GM18498 (cell line): ENCODE results near the gene TAF4B.
"Not testable (repeated sequence)": the region's sequence is repeated elsewhere in the genome, so short reads cannot be mapped to it uniquely, and the experiment has no call there.

ENCODE experiments used
- ATAC-seq: cut with Tn5 transposase; IDR thresholded peaks from one replicate; pipeline ENCODE4 v1.9.1; 2021; ENCODE audit warnings: mild to moderate bottlenecking, moderate library complexity; ENCODE audit not compliant: unreplicated experiment

TAF4B gene

DNA sequence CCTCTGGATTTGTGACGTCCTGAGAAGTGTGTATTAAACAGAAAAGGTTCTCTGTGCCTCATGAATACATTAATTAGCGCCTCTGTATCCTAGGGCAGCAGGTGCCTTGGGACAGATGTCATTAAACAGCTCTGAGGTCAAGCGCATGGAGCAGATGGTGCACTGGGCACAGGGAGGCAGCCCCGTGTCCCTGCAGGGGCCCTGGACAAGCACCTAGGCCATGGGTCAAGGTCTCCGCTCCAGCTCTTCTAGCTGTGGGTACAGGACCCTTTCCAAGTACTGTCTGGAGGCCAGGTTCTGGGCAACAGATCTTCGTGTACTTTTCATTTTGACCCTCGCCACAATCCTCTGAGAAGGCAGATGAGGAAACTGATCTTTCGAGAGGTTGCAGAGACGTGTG lies 195.7 kb downstream of the TAF4B start:
- no peak for ATAC-seq

DNA sequence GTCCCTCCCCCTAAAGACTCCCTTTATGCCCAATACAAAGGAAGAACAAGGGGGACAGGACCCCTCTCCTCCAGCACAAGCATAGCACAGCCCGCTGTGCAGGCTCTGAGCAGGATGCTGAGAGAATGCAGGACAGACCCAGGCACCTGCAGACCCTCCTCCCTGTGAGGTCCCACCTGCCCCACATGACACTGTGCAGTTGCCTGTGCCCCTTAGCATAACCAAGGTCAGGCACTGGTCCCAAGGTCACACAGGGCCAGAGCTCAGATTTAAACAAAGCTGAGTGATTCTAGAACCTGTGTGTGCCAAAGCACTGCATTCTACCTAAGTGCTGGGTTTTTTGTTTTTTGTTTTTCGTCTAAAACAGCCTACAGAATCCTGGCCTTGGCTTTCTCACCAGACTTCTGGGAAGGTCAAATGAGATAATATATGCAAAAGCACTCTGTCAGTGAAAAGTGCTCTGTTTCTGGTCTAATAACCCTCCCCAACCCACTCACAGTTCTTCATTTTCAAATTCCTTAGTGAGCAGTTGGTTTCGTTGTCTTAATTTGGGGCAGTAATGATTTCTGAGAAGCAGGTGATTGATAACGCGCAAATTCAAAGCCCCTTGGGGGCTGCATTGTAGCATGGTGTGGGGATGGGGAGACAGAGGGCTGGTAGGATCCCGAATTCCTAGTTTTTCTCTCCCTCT lies 196.4 kb downstream of the TAF4B start:
- ATAC-seq, result peak; percentile 79

DNA sequence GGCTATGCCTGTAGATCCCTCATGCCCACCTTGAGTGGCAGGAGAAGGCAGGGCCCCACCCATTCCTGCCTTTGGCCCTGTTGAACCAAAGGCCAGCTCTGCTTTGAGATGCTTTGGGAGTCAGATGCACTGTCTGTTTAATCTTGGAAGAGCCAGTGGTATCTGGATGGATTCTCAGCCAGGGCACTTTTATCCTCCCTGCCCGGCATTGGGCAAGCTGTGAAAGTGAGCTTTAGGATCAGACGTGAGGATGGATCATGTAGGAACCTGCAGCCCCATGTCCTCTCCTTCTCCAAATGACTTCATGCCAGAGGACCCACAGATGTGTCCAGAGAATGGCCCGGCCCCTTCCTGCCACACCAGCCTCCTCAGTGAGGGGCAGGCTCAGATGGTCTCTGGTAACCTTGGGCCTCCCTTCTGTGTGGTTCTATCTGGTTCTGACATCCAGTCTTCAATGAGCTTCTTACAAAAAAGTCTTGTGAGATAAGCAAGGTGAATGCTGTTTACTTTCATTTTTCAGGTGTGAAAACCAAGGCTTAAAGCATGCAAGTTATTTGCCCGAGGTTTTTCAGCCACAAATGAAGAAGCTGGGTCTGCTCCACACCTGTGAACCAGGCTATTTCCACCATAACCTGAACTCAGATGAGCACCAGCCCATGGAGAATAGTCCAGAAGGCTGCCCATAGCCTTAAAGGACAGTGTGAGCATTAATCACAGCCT lies 198.3 kb downstream of the TAF4B start:
- peak; percentile 41 for ATAC-seq

DNA sequence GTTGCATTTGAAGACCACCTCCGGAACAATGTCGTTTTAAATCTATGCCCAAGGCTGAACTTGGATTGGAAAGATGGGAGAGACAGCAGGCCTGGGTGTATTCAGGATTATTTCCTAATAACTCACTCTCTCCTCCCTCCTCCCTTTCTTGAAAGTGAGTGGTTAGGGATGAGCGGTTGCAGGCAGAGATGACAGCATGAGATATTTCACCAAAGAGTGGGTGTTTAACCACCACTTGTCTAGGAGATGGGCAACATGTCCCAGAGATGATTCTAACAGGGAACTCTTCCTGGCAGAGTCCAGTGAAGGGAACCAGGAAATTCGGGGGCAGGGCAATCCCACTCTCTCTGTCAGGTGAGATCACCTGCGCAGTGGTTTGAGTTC lies 198.9 kb downstream of the TAF4B start:
- ATAC-seq, result no peak

DNA sequence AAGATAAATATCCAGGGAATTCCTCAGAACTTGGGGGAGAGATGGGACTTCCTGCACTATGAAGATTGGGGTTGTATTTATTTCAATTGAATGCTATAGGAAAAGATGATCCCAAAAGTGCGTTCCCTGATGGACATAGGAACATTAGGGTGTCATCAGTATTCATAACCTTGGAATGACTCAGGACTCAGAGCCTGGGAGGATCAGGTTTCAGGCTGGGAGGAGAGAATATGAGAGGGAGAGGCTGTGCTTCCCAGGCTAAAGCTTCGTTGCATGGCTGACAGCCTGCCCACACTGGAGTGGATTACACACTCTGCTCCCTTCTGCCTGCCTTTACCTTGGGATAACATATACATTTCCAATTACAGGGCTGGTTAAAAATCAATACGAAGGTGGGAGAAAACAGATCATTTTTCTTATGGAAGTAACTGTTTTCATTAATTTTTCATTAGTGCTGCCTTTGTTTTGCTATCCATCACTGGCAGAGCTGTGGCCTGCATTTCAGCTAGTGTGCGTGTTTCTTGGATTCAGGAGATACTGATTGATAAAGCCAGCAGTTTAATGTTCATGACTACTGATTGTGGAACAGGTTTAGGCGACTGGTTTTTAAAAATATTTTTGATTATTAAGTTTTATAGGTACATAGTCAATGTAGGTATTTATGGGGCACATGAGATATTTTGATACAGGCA lies 203.4 kb downstream of the TAF4B start:
- no peak for ATAC-seq

DNA sequence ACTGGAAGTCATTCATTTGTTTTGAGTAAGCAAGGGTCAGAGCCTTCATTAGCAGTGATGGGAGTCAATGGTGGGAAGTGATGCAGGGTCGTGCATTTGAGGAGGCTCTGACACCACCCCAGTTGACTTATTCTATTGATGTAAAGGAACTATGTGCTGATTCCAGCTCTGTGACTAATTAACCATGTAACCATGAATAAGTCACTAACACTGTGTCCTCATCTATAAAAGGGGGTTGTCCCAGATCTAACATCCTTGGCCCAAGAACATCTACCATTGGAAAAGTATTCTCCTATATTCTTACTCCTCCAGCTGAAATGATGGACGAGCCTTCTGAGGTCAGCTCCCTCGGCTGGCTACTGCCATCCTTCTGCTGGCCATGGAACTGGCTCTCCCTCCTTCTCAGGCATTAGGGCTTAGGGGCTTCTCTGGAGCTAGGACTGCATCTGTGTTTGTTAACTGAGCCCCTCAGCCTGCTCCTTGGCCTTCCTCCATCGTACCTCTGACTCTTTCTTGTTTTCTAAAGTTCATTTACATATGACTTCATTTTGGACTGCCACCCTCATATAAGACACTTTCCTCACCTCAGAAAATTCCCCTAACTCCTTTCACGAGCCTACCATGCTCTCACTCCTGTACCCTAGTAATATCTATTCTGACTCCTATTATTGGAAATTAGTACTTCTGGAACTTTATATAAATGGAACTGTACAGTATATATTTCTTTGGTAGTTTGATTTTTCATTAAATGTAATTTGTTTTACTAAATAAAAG lies 206.6 kb downstream of the TAF4B start:
- peak; percentile 56 for ATAC-seq

DNA sequence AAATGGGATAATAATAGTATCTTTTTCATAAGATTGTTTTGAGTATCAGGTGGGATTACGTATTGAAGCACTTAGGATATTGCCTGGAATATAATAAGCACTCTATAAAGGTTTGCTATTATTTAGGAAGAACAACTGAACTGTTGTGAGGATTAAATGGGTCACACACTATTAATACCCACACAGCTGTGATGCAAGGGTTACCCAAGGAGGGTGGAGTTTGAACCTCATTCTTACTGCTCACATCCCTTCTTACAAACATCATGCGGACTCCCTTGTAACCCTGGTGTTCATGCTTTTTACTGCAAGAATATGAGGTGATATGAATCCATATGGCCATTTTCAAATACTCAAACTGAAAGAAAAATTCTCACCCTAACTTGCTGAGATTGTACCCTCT lies 208.6 kb downstream of the TAF4B start:
- no peak for ATAC-seq

DNA sequence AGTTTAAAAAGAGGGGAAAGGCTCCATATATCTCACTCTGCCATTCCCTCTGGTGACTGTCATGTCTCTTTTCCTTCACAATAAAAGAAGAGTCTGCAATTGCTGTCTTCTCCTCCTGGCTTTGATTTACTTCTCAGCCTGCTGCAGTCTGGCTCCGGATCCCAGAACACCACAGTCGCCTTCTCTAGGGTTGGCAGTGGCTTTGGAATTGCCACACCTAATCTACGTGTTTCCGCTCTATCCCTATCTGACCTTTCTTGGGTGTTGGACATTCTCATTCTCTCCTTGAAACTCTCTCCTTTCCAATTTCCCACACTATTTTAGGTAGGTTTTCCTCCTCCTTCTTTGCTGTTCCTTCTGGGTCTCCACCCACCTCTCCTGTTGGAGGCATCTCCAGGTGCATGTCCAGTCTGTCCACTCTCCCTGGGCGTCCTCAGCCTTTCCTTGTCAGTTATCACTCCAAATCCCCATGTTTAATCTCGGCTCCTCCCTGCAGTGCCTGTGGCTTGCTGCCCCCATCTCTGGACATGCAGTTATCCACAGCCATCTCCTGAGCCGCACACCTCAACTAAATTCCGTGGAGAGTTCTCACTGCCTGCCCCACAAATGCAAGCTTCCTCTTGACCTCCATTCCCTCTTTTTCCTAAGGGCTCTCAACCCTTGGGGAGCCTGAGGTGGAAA lies 209.3 kb downstream of the TAF4B start:
- no peak for ATAC-seq

DNA sequence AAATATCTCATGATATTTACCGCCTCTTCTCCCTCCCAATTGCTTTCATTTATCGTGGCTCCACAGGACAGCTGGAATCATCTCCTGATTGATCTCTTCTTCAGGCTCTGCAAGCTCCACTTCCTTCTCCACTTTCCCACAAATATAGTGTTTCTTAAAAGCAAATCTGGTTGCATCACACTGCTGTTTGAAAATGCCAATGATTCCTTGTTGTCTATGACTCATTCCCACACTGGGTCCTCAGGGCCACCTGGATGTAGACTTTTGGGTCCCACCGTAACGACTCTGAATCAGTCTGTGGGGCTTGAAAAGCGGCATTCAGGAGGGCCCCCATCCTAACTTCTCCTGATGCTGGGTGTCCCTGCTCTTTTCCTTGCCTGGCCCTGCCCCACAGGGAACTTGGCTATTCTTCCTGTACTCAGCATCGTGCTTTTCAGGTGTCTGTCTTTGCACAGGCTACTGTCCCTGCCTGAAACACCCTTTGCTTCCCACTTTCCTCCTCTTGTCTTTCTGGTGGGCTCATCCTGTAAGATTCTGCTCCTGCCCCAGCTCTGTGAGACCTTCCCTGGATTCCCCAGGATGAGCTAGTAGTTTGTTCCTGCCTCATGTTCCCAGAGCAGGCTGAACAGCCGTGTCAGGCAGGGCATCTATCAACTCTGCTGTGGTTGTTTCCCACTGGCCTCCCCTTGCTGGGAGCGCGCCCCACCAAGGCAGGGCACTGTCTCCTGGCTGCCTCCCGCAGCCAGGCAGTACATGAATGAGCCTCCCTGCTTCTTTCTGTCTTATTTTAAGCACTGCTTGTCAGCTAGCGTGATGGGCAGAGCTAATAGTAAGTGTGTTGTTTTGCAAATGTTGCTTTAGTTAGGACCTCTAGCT lies 210.2 kb downstream of the TAF4B start:
- no peak for ATAC-seq

DNA sequence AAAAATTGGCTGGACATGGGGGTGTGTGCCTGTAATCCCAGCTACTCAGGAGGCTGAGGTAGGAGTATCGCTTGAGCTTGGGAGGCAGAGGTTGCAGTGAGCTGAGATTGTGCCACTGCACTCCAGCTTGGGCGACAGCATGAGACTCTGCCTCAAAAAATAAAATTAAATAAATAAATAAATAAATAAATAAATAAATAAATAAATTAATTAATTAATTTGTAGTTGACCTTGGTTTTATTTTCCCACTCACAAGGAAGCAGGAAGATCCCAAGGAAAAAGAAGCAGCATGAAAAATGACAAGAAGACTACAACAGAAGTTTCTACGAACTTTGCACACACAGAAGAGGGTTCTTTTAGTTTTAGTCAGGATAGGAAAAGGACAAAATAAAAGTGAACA lies 211.4 kb downstream of the TAF4B start:
- ATAC-seq, result not testable (repeated sequence)

DNA sequence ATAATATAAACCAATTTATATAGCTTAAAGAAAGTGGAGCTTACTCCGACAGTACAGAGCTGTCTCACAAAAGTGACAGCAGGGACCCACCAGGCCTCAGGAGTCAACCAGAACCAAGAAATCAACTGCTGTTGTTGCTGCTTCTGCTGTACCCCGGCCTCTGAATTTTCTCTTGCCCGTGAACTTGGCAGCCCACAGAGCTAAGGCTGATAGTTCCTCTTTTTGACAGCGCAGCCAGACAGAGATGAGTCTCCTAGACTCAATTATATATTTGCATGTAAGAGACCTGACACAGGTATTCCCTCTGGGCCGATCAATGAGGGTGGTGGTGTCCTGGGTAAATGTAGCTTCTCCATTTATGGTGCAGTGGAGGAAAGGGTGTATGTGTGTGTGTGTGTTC lies 212.7 kb downstream of the TAF4B start:
- peak; percentile 99 for ATAC-seq

DNA sequence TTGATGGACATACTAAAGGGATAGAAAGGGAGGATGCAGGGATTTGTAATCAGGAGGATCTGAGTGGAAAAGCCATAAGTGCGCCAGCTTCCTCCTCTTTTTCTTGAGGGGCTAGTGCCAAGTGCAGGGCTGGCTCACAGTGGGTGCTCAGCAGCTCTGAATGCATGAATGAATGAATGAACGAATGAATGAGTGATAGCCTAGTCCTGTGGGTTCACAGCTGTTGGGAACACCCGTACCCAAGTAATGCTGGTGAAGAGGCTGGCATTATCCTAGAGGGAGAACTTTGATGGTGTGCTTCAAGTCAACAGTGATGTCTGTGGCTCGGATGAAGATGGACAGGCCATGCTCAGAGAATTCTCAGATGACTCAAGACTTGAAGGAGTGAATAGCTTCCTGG lies 213.3 kb downstream of the TAF4B start:
- no peak for ATAC-seq

DNA sequence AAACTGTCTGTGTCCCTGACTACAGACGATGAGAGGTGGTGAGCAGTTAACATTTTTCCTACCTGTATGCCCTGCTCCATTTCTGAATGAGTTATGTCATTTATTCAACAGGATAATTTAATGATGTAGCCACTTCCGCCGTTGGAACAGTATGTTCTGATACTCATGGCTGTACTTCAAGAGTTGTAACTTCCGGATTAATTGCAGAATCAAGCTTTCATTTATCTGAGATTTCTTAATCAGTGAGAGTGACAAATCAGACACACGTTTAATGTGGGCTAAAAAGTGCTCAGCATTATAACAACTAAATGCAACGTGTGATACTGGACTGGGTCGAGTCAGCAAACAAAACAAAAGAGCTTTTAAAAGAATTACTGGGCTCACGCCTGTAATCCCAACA lies 214.4 kb downstream of the TAF4B start:
- no peak for ATAC-seq
